ENCODE measurements around the gene KLHL7. TPM values are rescaled to one million over a fixed set of nuclear protein-coding genes. Genes with fewer than 3 reads are reported as not detected.

The KLHL7 gene
- total and polyA plus RNA-seq, 9 of the 15 experiments (the other 6 are each of a cell fraction or from before 2014, with no cell fraction given) = 4.2 to 63.1 (median 32.3) TPM

GRCh38 chr7:23191022-23191421 lies 85.4 kb downstream of the KLHL7 start (continued):
- TF ChIP-seq CBX3 (IDR thresholded peaks at IDR 0.05; ENCODE audit: borderline replicate concordance in 1 of 2, low read length in 2 of 2) (0 out of 3 replicates have a peak, but pooled peaks of 1 of the 2 experiments have one; percentile 53), HDAC2 (IDR thresholded peaks at IDR 0.05) (peak; percentile 90), MTA3 (IDR thresholded peaks at IDR 0.05; ENCODE audit: borderline replicate concordance) (peak; percentile 75), ZNF23 (CRISPR knock-in tag; IDR thresholded peaks at IDR 0.05) (no peak), ATF7 (IDR thresholded peaks at IDR 0.05) (peak; percentile 60), NBN (IDR thresholded peaks at IDR 0.05; ENCODE audit: low read depth) (peak; percentile 95), TCF3 (CRISPR knock-in tag; IDR thresholded peaks at IDR 0.05) (peak; percentile 61), NFE2 (IDR thresholded peaks at IDR 0.05; ENCODE audit: low read depth) (peak; percentile 89), HDAC3 (IDR thresholded peaks at IDR 0.05; ENCODE audit: borderline replicate concordance, partially characterized antibody) (peak; percentile 74), POLR2AphosphoS5 (IDR thresholded peaks at IDR 0.05; ENCODE audit: control insufficient read depth, insufficient read depth, low read depth, low read length) (peak; percentile 55), EP400 (IDR thresholded peaks at IDR 0.05) (peak; percentile 45; the same call in 1 of the 2 replicates), BHLHE40 (IDR thresholded peaks at IDR 0.05; ENCODE audit: low read length) (peak; percentile 59), ETV6 (IDR thresholded peaks at IDR 0.05; ENCODE audit: borderline replicate concordance in 1 of 2, low read depth in 2 of 2, low read length in 1 of 2) (no peak), ETV6 (CRISPR knock-in tag; IDR thresholded peaks at IDR 0.05; ENCODE audit: borderline replicate concordance) (no peak), FIP1L1 (IDR thresholded peaks at IDR 0.05; ENCODE audit: low read depth, low read length, poor library complexity, severe bottlenecking) (no peak), NRF1 (conservative IDR thresholded peaks at IDR 0.05 in 1 of 2, IDR thresholded peaks at IDR 0.05 in 1 of 2) (peak in 1 of 2 experiments; percentile 7; a peak in 1 of 4 replicates), FOXK2 (conservative IDR thresholded peaks at IDR 0.05 in 1 of 2, IDR thresholded peaks at IDR 0.05 in 1 of 2; ENCODE audit: low read depth in 2 of 2) (peak; percentile 97 to 99), SUPT5H (IDR thresholded peaks at IDR 0.05) (0 out of 2 replicates have a peak, but pooled peaks have one; percentile 30), DDX20 (tag; IDR thresholded peaks at IDR 0.05; ENCODE audit: low read depth) (no peak), SMARCA4 (IDR thresholded peaks at IDR 0.05) (peak; percentile 95), NR4A1 (CRISPR knock-in tag; IDR thresholded peaks at IDR 0.05) (no peak), NR4A1 (tag; IDR thresholded peaks at IDR 0.05) (0 out of 2 replicates have a peak, but pooled peaks have one; percentile 37), NFIC (IDR thresholded peaks at IDR 0.05) (peak; percentile 95), ZBTB1 (CRISPR knock-in tag; IDR thresholded peaks at IDR 0.05; ENCODE audit: borderline replicate concordance, low read depth) (no peak), HDAC8 (tag; IDR thresholded peaks at IDR 0.05) (no peak), NCOA2 (IDR thresholded peaks at IDR 0.05; ENCODE audit: partially characterized antibody in 2 of 2) (peak in 1 of 2 experiments; percentile 47), NR2C1 (IDR thresholded peaks at IDR 0.05) (no peak), NR2C1 (tag; IDR thresholded peaks at IDR 0.05) (no peak)
- TF ChIP-seq, protein P1, sequence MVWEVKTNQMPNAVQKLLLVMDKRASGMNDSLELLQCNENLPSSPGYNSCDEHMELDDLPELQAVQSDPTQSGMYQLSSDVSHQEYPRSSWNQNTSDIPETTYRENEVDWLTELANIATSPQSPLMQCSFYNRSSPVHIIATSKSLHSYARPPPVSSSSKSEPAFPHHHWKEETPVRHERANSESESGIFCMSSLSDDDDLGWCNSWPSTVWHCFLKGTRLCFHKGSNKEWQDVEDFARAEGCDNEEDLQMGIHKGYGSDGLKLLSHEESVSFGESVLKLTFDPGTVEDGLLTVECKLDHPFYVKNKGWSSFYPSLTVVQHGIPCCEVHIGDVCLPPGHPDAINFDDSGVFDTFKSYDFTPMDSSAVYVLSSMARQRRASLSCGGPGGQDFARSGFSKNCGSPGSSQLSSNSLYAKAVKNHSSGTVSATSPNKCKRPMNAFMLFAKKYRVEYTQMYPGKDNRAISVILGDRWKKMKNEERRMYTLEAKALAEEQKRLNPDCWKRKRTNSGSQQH (CRISPR knock-in tag; IDR thresholded peaks at IDR 0.05) = peak; percentile 7; the same call in 1 of the 2 replicates
- TF ChIP-seq, protein P2, sequence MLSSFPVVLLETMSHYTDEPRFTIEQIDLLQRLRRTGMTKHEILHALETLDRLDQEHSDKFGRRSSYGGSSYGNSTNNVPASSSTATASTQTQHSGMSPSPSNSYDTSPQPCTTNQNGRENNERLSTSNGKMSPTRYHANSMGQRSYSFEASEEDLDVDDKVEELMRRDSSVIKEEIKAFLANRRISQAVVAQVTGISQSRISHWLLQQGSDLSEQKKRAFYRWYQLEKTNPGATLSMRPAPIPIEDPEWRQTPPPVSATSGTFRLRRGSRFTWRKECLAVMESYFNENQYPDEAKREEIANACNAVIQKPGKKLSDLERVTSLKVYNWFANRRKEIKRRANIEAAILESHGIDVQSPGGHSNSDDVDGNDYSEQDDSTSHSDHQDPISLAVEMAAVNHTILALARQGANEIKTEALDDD (IDR thresholded peaks at IDR 0.05) = peak; percentile 90

Measured in K562 (cell line).